Neural progenitor cell (in vitro differentiated cells): ENCODE results near the gene ARMC6. TPM values are rescaled to one million over a fixed set of nuclear protein-coding genes. Genes with fewer than 3 reads are reported as not detected.

Source experiments
- DNase-seq: peaks from one replicate; pipeline ENCODE4 v3.0.0-alpha.2; 2016; ENCODE audit warnings: low spot score
- H2AFZ ChIP-seq: fragments of 200-600 bp; sonication (generic); replicated peaks from 2 replicates; pipeline ENCODE4 v1.6.1; 2016; ENCODE audit warnings: antibody characterized with exemption
- H3F3A ChIP-seq: fragments of 200-600 bp; sonication (generic); 2 replicates; pipeline ENCODE4 v1.6.1; 2016; ENCODE audit warnings: antibody characterized with exemption, low read depth
- H3K27ac ChIP-seq: fragments of 200-600 bp; sonication (generic); 2 replicates; pipeline ENCODE4 v1.5.1; 2016; ENCODE audit warnings: mild to moderate bottlenecking
- H3K27me3 ChIP-seq: fragments of 200-600 bp; sonication (generic); 2 replicates; pipeline ENCODE4 v1.6.1; 2016; ENCODE audit warnings: mild to moderate bottlenecking, moderate library complexity
- H3K36me3 ChIP-seq: fragments of 200-600 bp; sonication (generic); 2 replicates; pipeline ENCODE4 v1.5.1; 2016
- H3K4me1 ChIP-seq: fragments of 200-600 bp; sonication (generic); 2 replicates; pipeline ENCODE4 v1.6.1; 2016; ENCODE audit warnings: mixed run types
- H3K4me2 ChIP-seq: fragments of 200-600 bp; sonication (generic); 2 replicates; pipeline ENCODE4 v1.6.1; 2016
- H3K4me3 ChIP-seq: fragments of 200-600 bp; sonication (generic); 2 replicates; pipeline ENCODE4 v1.5.1; 2016
- H3K79me2 ChIP-seq: fragments of 200-600 bp; sonication (generic); 2 replicates; pipeline ENCODE4 v1.6.1; 2016; ENCODE audit warnings: low read depth
- H3K9ac ChIP-seq: fragments of 200-600 bp; sonication (generic); 2 replicates; pipeline ENCODE4 v1.6.1; 2016
- H3K9me3 ChIP-seq: fragments of 200-600 bp; sonication (generic); 2 replicates; pipeline ENCODE4 v1.5.1; 2016; ENCODE audit warnings: low read depth
- H4K20me1 ChIP-seq: fragments of 200-600 bp; sonication (generic); 2 replicates; pipeline ENCODE4 v1.6.1; 2016; ENCODE audit warnings: low read depth
- H3K27ac Mint-ChIP-seq: 3 replicates; pipeline ENCODE4 v1.8.0; 2021; ENCODE audit warnings: mixed read lengths
- H3K27me3 Mint-ChIP-seq: 2 replicates; pipeline ENCODE4 v1.8.0; 2022; ENCODE audit warnings: low read depth, mild to moderate bottlenecking, inconsistent platforms, moderate library complexity, mixed read lengths; ENCODE audit not compliant: insufficient read depth
- H3K36me3 Mint-ChIP-seq: 3 replicates; pipeline ENCODE4 v1.8.0; 2021; ENCODE audit warnings: mixed read lengths
- H3K4me1 Mint-ChIP-seq: 3 replicates; pipeline ENCODE4 v1.8.0; 2021; ENCODE audit warnings: mixed read lengths
- H3K4me3 Mint-ChIP-seq: 3 replicates; pipeline ENCODE4 v1.8.0; 2021; ENCODE audit warnings: mild to moderate bottlenecking, moderate library complexity, mixed read lengths
- H3K9me3 Mint-ChIP-seq: 3 replicates; pipeline ENCODE4 v1.8.0; 2020; ENCODE audit warnings: mixed read lengths
- EZH2 ChIP-seq: fragments of 200-600 bp; sonication (generic); IDR thresholded peaks from 2 replicates; pipeline ENCODE4 v1.6.1; 2017; ENCODE audit warnings: antibody characterized with exemption, mild to moderate bottlenecking, moderate library complexity
- EZH2phosphoT487 ChIP-seq: fragments of 200-600 bp; sonication (generic); IDR thresholded peaks from 2 replicates; pipeline ENCODE4 v1.6.1; 2017; ENCODE audit warnings: antibody characterized with exemption
- total RNA-seq: library from RNA; depleted of rRNA; stranded (reverse); fragments of >200 nt; gene quantifications from 2 replicates; pipeline ENCODE4 v1.2.3, GENCODE V29; 2015; ENCODE audit warnings: low replicate concordance
- TF ChIP-seq, protein P1 (sequence below): fragments of 200-600 bp; sonication (generic); IDR thresholded peaks from 2 replicates; pipeline ENCODE4 v1.5.1; 2017; ENCODE audit warnings: antibody characterized with exemption, mild to moderate bottlenecking

The ARMC6 gene
- total RNA-seq, 1 donor from 2014 or later: 18.1 TPM

GRCh38 chr19:19087676-19088075 is 54.3 kb downstream of the ARMC6 start:
- Histone ChIP-seq H3K79me2 (no peaks in the 10 kb centered on the region), H3K27ac (no peak overlapping the region), H3K27me3 (no peaks in the 10 kb centered on the region), H3K9ac (no peak overlapping the region), H3K4me1 (no peaks in the 10 kb centered on the region), H2AFZ (no peak overlapping the region), H3K9me3 (no peaks in the 10 kb centered on the region), H3K36me3 (no peaks in the 10 kb centered on the region), H3F3A (no peaks in the 10 kb centered on the region), H3K4me2 (no peak overlapping the region), H4K20me1 (no peaks in the 10 kb centered on the region), H3K4me3 (no peak overlapping the region)
- H3K36me3 Mint-ChIP-seq: no peaks in the 10 kb centered on the region
- H3K27ac Mint-ChIP-seq: peak overlapping the region; percentile 52
- H3K4me1 Mint-ChIP-seq: peaks cover 19% of the 10 kb centered on the region
- peaks cover 6% of the 10 kb centered on the region for H3K27me3 Mint-ChIP-seq
- no peak for DNase-seq
- peak overlapping the region; percentile 5 for H3K4me3 Mint-ChIP-seq
- TF ChIP-seq, protein P1, sequence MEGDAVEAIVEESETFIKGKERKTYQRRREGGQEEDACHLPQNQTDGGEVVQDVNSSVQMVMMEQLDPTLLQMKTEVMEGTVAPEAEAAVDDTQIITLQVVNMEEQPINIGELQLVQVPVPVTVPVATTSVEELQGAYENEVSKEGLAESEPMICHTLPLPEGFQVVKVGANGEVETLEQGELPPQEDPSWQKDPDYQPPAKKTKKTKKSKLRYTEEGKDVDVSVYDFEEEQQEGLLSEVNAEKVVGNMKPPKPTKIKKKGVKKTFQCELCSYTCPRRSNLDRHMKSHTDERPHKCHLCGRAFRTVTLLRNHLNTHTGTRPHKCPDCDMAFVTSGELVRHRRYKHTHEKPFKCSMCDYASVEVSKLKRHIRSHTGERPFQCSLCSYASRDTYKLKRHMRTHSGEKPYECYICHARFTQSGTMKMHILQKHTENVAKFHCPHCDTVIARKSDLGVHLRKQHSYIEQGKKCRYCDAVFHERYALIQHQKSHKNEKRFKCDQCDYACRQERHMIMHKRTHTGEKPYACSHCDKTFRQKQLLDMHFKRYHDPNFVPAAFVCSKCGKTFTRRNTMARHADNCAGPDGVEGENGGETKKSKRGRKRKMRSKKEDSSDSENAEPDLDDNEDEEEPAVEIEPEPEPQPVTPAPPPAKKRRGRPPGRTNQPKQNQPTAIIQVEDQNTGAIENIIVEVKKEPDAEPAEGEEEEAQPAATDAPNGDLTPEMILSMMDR: no peak
- TF ChIP-seq EZH2phosphoT487 (no peak), EZH2 (no peak)
- H3K9me3 Mint-ChIP-seq: no peaks in the 10 kb centered on the region

GRCh38 chr19:19094513-19094912 is 61.1 kb downstream of the ARMC6 start:
- H3K4me2 ChIP-seq: no peak overlapping the region
- no peak overlapping the region for H2AFZ ChIP-seq
- DNase-seq: no peak
- peaks cover 3% of the 10 kb centered on the region for H3F3A ChIP-seq
- no peaks in the 10 kb centered on the region for H3K27me3 ChIP-seq
- no peaks in the 10 kb centered on the region for H3K79me2 ChIP-seq
- H4K20me1 ChIP-seq: no peaks in the 10 kb centered on the region
- no peaks in the 10 kb centered on the region for H3K4me1 ChIP-seq
- Mint-ChIP-seq H3K36me3 (no peaks in the 10 kb centered on the region), H3K4me1 (peaks cover 20% of the 10 kb centered on the region), H3K27me3 (no peaks in the 10 kb centered on the region), H3K27ac (no peak overlapping the region), H3K9me3 (no peaks in the 10 kb centered on the region), H3K4me3 (no peak overlapping the region)
- H3K9ac ChIP-seq: no peak overlapping the region
- TF ChIP-seq EZH2: no peak
- no peak for TF ChIP-seq EZH2phosphoT487
- H3K27ac ChIP-seq: no peak overlapping the region
- H3K36me3 ChIP-seq: no peaks in the 10 kb centered on the region
- H3K9me3 ChIP-seq: no peaks in the 10 kb centered on the region
- no peak overlapping the region for H3K4me3 ChIP-seq

GRCh38 chr19:19095691-19096090 is 62.3 kb downstream of the ARMC6 start:
- no peak overlapping the region for H3K4me3 ChIP-seq
- H3F3A ChIP-seq: peaks cover 3% of the 10 kb centered on the region
- no peak overlapping the region for H3K9ac ChIP-seq
- no peaks in the 10 kb centered on the region for H3K27me3 ChIP-seq
- Mint-ChIP-seq H3K4me1 (peaks cover 13% of the 10 kb centered on the region), H3K9me3 (no peaks in the 10 kb centered on the region), H3K27me3 (no peaks in the 10 kb centered on the region), H3K36me3 (no peaks in the 10 kb centered on the region), H3K27ac (no peak overlapping the region), H3K4me3 (no peak overlapping the region)
- H3K36me3 ChIP-seq: no peaks in the 10 kb centered on the region
- H3K4me2 ChIP-seq: no peak overlapping the region
- no peak overlapping the region for H3K27ac ChIP-seq
- no peaks in the 10 kb centered on the region for H3K9me3 ChIP-seq
- TF ChIP-seq EZH2phosphoT487: no peak
- TF ChIP-seq EZH2: no peak
- H2AFZ ChIP-seq: no peak overlapping the region
- DNase-seq: no peak
- no peaks in the 10 kb centered on the region for H3K79me2 ChIP-seq
- H4K20me1 ChIP-seq: no peaks in the 10 kb centered on the region
- no peaks in the 10 kb centered on the region for H3K4me1 ChIP-seq

GRCh38 chr19:19096641-19097627 is 63.5 kb downstream of the ARMC6 start:
- Mint-ChIP-seq H3K9me3 (no peaks in the 10 kb centered on the region), H3K27ac (no peak overlapping the region), H3K4me1 (peaks cover 13% of the 10 kb centered on the region), H3K4me3 (peak overlapping the region; percentile 53), H3K27me3 (no peaks in the 10 kb centered on the region), H3K36me3 (no peaks in the 10 kb centered on the region)
- no peaks in the 10 kb centered on the region for H3K79me2 ChIP-seq
- H2AFZ ChIP-seq: no peak overlapping the region
- H3K36me3 ChIP-seq: no peaks in the 10 kb centered on the region
- H3K4me3 ChIP-seq: no peak overlapping the region
- TF ChIP-seq EZH2phosphoT487 (no peak), EZH2 (no peak)
- TF ChIP-seq, protein P1: no peak
- H3K9ac ChIP-seq: no peak overlapping the region
- H3K4me1 ChIP-seq: no peaks in the 10 kb centered on the region
- H3K9me3 ChIP-seq: no peaks in the 10 kb centered on the region
- no peak overlapping the region for H3K4me2 ChIP-seq
- no peaks in the 10 kb centered on the region for H3K27me3 ChIP-seq
- no peak overlapping the region for H3K27ac ChIP-seq
- DNase-seq: no peak
- H4K20me1 ChIP-seq: no peaks in the 10 kb centered on the region
- peaks cover 3% of the 10 kb centered on the region for H3F3A ChIP-seq
